LNCAP (cell line): ENCODE measurements around the gene TFCP2L1.

Experiments used
- TF ChIP-seq, protein P1 (sequence below): fragments of 450-650 bp; IDR thresholded peaks from 2 replicates; pipeline ENCODE4 v1.5.1; 2017; ENCODE audit warnings: mild to moderate bottlenecking

The TFCP2L1 gene

DNA sequence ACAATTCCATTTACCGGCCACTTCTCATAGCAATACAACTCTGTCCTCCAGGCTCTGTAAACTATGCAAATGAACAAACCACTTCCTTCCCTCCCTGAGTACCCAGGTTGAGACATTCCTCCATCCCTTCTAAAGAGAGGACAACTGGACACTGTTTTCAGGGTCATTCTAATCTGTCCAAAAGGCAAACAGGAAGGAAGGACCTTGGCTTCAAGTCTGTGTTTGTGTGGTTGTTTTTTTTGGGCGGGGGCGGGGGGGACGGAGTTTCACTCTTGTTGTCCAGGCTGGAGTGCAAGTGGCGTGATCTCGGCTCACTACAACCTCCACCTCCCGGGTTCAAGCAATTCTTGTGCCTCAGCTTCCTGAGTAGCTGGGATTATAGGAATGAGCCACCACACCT, 3.3 kb downstream of the TFCP2L1 start:
- TF ChIP-seq, protein P1, sequence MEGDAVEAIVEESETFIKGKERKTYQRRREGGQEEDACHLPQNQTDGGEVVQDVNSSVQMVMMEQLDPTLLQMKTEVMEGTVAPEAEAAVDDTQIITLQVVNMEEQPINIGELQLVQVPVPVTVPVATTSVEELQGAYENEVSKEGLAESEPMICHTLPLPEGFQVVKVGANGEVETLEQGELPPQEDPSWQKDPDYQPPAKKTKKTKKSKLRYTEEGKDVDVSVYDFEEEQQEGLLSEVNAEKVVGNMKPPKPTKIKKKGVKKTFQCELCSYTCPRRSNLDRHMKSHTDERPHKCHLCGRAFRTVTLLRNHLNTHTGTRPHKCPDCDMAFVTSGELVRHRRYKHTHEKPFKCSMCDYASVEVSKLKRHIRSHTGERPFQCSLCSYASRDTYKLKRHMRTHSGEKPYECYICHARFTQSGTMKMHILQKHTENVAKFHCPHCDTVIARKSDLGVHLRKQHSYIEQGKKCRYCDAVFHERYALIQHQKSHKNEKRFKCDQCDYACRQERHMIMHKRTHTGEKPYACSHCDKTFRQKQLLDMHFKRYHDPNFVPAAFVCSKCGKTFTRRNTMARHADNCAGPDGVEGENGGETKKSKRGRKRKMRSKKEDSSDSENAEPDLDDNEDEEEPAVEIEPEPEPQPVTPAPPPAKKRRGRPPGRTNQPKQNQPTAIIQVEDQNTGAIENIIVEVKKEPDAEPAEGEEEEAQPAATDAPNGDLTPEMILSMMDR: no peak

DNA sequence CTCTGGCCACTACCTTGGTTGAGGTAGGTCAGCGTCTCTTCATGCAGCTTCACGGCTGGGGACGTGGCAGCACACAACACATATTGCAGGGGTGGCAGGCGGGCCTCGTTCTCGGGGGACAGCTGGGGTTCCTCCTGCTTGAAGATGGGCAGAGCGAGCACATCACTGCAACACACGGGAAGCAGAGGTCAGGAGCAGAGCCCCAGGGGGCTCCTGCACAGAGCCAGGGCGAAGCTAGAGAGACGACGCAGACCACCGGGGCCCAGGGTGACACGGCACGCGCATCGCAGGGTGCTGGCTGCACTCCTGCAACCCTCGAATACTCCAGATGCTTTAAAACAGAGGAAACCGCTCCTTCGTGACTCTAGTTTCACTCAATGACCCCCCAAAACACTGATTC, 3.9 kb downstream of the TFCP2L1 start:
- TF ChIP-seq, protein P1: no peak

DNA sequence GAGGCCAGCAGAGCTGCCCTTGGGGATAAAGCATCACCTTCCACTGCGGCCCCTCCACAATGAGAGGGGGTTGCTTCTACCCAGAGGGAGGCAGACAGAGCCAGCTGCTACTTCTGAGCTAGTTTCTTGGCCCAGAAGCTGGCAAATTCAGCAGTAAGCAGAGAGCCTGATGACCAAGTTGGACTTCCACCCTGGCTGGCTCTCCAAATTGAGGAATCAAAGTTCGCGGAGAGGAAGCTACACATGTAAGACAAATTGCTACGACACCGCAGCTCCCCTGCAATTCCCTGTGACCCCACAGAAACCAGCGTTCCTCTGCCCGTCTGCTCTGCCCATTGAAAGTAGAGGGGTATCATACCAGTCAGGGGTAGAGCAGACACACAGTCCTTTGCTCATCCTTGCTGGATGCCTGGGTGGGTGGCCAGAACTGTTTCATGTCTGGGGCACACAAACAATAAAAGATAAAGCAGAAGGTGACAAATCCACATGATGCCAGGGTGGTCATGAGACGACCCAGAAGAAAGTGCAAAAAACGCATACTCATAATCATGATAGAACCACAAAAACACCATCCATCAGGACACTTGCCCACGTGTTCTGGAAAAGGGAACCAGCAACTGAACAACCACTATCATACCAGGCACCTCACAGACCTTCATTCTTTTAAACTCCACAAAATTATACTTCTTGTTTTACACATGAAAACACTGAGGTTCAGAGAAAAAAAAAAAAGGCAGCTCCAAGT, 5.4 kb downstream of the TFCP2L1 start:
- TF ChIP-seq, protein P1: no peak

DNA sequence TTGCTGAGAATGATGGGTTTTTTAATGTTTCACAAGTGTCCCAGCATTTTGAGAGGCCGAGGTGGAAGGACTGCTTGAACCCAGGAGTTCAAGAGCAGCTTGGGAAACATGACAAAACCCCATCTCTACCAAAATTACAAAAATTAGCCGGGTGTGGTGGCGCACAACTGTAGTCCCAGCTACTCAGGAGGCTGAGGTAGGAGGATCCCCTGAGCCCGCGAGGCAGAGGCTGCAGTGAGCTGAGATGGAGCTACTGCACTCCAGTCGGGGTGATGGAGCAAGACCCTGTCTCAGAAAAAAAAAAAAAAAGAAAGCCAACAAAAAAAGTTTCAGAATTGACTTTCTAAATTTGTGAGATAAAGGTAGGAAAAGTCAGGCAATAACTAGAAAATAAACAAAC, 8.7 kb downstream of the TFCP2L1 start:
- TF ChIP-seq, protein P1: no peak

DNA sequence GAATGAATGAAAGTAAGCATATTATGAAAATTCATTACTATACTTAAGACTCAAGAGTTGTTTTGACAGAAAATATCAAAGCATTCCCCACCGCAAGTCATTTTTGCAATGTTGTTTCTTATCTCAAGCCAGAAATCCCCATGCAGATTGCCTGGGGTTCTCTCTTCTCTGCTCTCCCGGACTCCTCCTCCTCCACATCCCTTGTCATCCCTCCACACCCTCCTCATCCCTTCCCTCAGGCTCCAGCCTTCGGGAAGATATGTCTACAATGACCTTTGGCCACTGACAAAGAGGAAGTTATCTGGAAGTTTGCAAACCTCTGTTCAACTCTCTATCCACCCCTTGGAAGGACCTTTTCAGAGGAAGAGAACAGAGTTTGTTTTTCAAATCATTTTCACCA, 11.9 kb downstream of the TFCP2L1 start:
- TF ChIP-seq, protein P1: no peak

DNA sequence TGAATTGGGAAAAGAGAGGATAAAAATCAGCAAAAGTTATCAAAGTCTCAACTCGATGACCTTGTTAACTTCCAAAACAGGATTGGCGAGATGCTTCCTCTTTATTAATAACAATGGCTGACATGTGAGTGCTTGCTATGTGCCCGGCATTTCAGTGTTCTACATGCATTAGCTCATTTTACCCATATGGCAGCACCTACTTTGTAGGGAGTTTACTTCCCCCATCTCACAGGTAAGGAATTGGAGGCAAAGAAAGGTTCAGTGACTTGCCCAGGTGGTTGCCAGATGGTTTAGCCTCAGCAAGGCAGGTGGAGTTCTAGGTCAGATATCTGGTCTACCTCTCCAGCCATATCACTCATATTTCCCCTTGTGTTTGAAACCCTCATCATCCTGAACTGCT, 12.4 kb downstream of the TFCP2L1 start:
- TF ChIP-seq, protein P1: no peak

DNA sequence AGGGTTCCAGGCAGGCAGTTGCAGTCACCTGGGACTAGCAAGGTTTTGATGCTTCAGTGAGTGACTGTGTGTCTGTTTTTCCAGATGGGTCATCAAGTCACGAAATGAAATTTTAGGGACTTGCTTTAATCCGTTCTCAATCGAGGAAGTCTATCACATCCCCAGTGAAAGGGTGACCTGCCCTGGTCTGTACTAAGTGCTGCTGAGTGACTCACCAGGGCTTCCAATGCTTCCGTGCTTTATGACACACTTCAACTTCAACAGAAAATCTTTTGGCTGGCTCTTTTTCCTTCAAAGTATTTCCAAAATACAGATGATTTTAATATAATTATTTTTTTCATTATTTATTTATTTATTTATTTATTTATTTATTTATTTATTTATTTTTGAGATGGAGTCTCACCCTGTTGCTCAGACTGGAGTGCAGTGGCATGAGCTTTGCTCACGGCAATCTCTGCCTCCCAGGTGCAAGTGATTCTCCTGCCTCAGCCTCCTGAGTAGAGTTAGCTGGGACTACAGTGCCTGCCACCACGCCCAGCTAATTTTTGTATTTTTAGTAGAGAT, 18.4 kb downstream of the TFCP2L1 start:
- TF ChIP-seq, protein P1: no peak
